HepG2 (cell line): Measurements from ENCODE around the gene MED13L. TPM values are rescaled to one million over a fixed set of nuclear protein-coding genes. Genes with fewer than 3 reads are reported as not detected.

ENCODE experiments used
- ATAC-seq: fragments of 200-7000 bp; cut with Tn5 transposase; 3 replicates; pipeline ENCODE4 v1.9.1; 2020; ENCODE audit warnings: mild to moderate bottlenecking, moderate library complexity
- BruUV-seq: library from RNA; stranded (reverse); fragments of 400-500 nt; replicated peaks from 2 replicates; lab custom pipeline; 2021; lab: Mats Ljungman, UMichigan
- CTCF ChIA-PET: fragments of 300-600 bp; formaldehyde crosslinking; extraction: SDS; loops from one replicate; lab custom pipeline; 2021; ENCODE audit warnings: low total read pairs, inconsistent platforms, low intra/inter-chr PET ratio; lab: Yijun Ruan, JAX
- POLR2A ChIA-PET: fragments of 350-600 bp; sonication (Branson Sonifier 250); formaldehyde crosslinking; loops from one replicate; lab custom pipeline; 2020; ENCODE audit warnings: antibody characterized with exemption, inconsistent platforms; lab: Yijun Ruan, JAX
- DNase-seq: peaks from one replicate; pipeline ENCODE4 v3.0.0-alpha.2; 2015; ENCODE audit warnings: low spot score
- FAIRE-seq: peaks from 3 replicates; lab custom pipeline; 2011; peaks lifted over from hg19 to GRCh38; lab: Jason Lieb, UNC
- H2AFZ ChIP-seq: one replicate; pipeline ENCODE4 v1.6.1; 2011; ENCODE audit warnings: low read length, inconsistent platforms
- H3K27ac ChIP-seq: fragments of 300-600 bp; 3 replicates; pipeline ENCODE4 v1.8.0; 2011; ENCODE audit warnings: mixed run types, mild to moderate bottlenecking, mixed read lengths, low read length, inconsistent platforms; ENCODE audit not compliant: insufficient read depth; ENCODE audit errors: extremely low read length
- H3K27me3 ChIP-seq, 2 experiments: fragments of 200-600 bp in 1 of 2; 2 replicates in 1 of 2; 3 replicates in 1 of 2; pipeline versions ENCODE4 v1.6.0 to v1.8.0; 2011; ENCODE audit warnings: low read length in 2 of 2, mild to moderate bottlenecking in 2 of 2, moderate library complexity in 2 of 2, inconsistent platforms in 1 of 2; ENCODE audit not compliant: insufficient read depth in 2 of 2, control insufficient read depth in 1 of 2
- H3K36me3 ChIP-seq, 2 experiments: fragments of 200-600 bp in 1 of 2; replicated peaks in 1 of 2; 2 replicates in 1 of 2; 3 replicates in 1 of 2; pipeline versions ENCODE4 v1.5.1 to v1.8.0; 2011; ENCODE audit warnings: low read length in 2 of 2, inconsistent platforms in 1 of 2; ENCODE audit not compliant: insufficient read depth in 2 of 2, control insufficient read depth in 1 of 2
- H3K4me1 ChIP-seq: 2 replicates; pipeline ENCODE4 v1.5.1; 2012; ENCODE audit warnings: low read length, inconsistent platforms; ENCODE audit not compliant: insufficient read depth
- H3K4me2 ChIP-seq: 2 replicates; pipeline ENCODE4 v1.6.0; 2011; ENCODE audit warnings: low read depth, low read length, inconsistent platforms
- H3K4me3 ChIP-seq, 3 experiments: fragments of 200-600 bp in 1 of 3; sonication (generic), shearing (Covaris generic) in 1 of 3; replicated peaks in 1 of 3; 2 replicates each; pipeline ENCODE4 v1.5.1; 2011 to 2016; ENCODE audit warnings: low read length in 3 of 3, inconsistent platforms in 2 of 3, low read depth in 2 of 3, mild to moderate bottlenecking in 2 of 3, control low read depth in 1 of 3, mixed read lengths in 1 of 3; ENCODE audit not compliant: insufficient read depth in 1 of 3
- H3K79me2 ChIP-seq: one replicate; pipeline ENCODE4 v1.6.1; 2011; ENCODE audit warnings: low read length, inconsistent platforms; ENCODE audit not compliant: insufficient read depth
- H3K9ac ChIP-seq: 2 replicates; pipeline ENCODE4 v1.6.0; 2011; ENCODE audit warnings: mild to moderate bottlenecking, low read depth, low read length, inconsistent platforms; ENCODE audit not compliant: insufficient read depth
- H3K9me3 ChIP-seq: 2 replicates; pipeline ENCODE4 v1.5.1; 2012; ENCODE audit warnings: mild to moderate bottlenecking, low read length
- H4K20me1 ChIP-seq: 2 replicates; pipeline ENCODE4 v1.6.0; 2011; ENCODE audit warnings: inconsistent platforms, mild to moderate bottlenecking, low read length, moderate library complexity; ENCODE audit not compliant: insufficient read depth
- HES4 ChIP-seq: sonication (generic); formaldehyde crosslinking; IDR thresholded peaks from 2 replicates; pipeline ENCODE4 v1.9.0; 2021; ENCODE audit warnings: mild to moderate bottlenecking, missing genetic modification reagents, borderline replicate concordance
- HOXA9 ChIP-seq: sonication (generic); formaldehyde crosslinking; IDR thresholded peaks from 2 replicates; pipeline ENCODE4 v1.8.1; 2022; ENCODE audit warnings: missing genetic modification reagents, mild to moderate bottlenecking, moderate library complexity, borderline replicate concordance
- MIER2 ChIP-seq: IDR thresholded peaks from 2 replicates; pipeline ENCODE4 v1.6.1; 2016; ENCODE audit warnings: missing biosample characterization, missing genetic modification reagents
- PBX3 ChIP-seq: sonication (generic); formaldehyde crosslinking; IDR thresholded peaks from 2 replicates; pipeline ENCODE4 v1.8.1; 2023; ENCODE audit warnings: missing genetic modification reagents, inconsistent platforms, borderline replicate concordance
- PLSCR1 ChIP-seq: sonication (generic); formaldehyde crosslinking; IDR thresholded peaks from 2 replicates; pipeline ENCODE4 v1.5.0; 2020; ENCODE audit warnings: missing genetic modification reagents, mild to moderate bottlenecking, borderline replicate concordance
- SAFB2 ChIP-seq: sonication (generic); formaldehyde crosslinking; IDR thresholded peaks from 2 replicates; pipeline ENCODE4 v1.5.1; 2020; ENCODE audit warnings: missing genetic modification reagents, low read depth, mild to moderate bottlenecking, borderline replicate concordance
- SPEN ChIP-seq: sonication (generic); formaldehyde crosslinking; IDR thresholded peaks from 2 replicates; pipeline ENCODE4 v1.5.1; 2020; ENCODE audit warnings: low read depth, mild to moderate bottlenecking, missing genetic modification reagents
- TOE1 ChIP-seq: sonication (generic); formaldehyde crosslinking; IDR thresholded peaks from 2 replicates; pipeline ENCODE4 v1.4.0; 2020; ENCODE audit warnings: mild to moderate bottlenecking, missing genetic modification reagents
- ZFP36 ChIP-seq: fragments of 150-350 bp; IDR thresholded peaks from 2 replicates; pipeline ENCODE4 v1.6.1; 2018; ENCODE audit warnings: borderline replicate concordance, low read length, low read depth; ENCODE audit not compliant: partially characterized antibody
- ZMYM2 ChIP-seq: sonication (generic); formaldehyde crosslinking; IDR thresholded peaks from 2 replicates; pipeline ENCODE4 v1.8.0; 2022; ENCODE audit warnings: mild to moderate bottlenecking, missing genetic modification reagents
- ZNF614 ChIP-seq: IDR thresholded peaks from 2 replicates; pipeline ENCODE4 v1.6.1; 2018; ENCODE audit warnings: missing biosample characterization, missing genetic modification reagents, inconsistent platforms, borderline replicate concordance
- ZNF674 ChIP-seq: sonication (generic); formaldehyde crosslinking; IDR thresholded peaks from 2 replicates; pipeline ENCODE4 v1.5.0; 2020; ENCODE audit warnings: low read depth, mild to moderate bottlenecking, missing genetic modification reagents
- ZNF703 ChIP-seq: sonication (generic); formaldehyde crosslinking; IDR thresholded peaks from 2 replicates; pipeline ENCODE4 v1.5.1; 2020; ENCODE audit warnings: missing genetic modification reagents, mild to moderate bottlenecking, moderate library complexity, borderline replicate concordance
- ZNF777 ChIP-seq: sonication (generic); formaldehyde crosslinking; IDR thresholded peaks from 2 replicates; pipeline ENCODE4 v1.4.0; 2020; ENCODE audit warnings: missing genetic modification reagents
- ZNF850 ChIP-seq: sonication (generic); formaldehyde crosslinking; conservative IDR thresholded peaks from 2 replicates; pipeline ENCODE4 v1.9.0; 2021; ENCODE audit warnings: mild to moderate bottlenecking, missing genetic modification reagents
- ZSCAN20 ChIP-seq: sonication (generic); formaldehyde crosslinking; IDR thresholded peaks from 2 replicates; pipeline ENCODE4 v1.4.0; 2020; ENCODE audit warnings: missing genetic modification reagents, mild to moderate bottlenecking, borderline replicate concordance
- WGBS: methylation state at CpG from one replicate; pipeline ENCODE4 v1.1.6; 2017; ENCODE audit warnings: low lambda C conversion rate; 5-methylcytosine and 5-hydroxymethylcytosine counted together
- in situ Hi-C: cut with HindIII; loops from 2 replicates; pipeline ENCODE4 v1.10.0; 2017; ENCODE audit warnings: low pct_unique_long_range_greater_than_20kb; ENCODE audit not compliant: extremely low pct_ligation_motif_present
- intact Hi-C: fragments of 100-400 bp; cut with micrococcal nuclease; formaldehyde crosslinking; loops from one replicate; pipeline ENCODE4 v1.10.0; 2022; ENCODE audit not compliant: unreplicated experiment
- polyA plus RNA-seq, 8 experiments: library from polyadenylated mRNA; depleted of rRNA in 3 of 8; stranded (reverse) in 7 of 8; unstranded in 1 of 8; fragments of >200 nt; fragmentation: Illumina TruSeq in 4 of 8; extraction: Trizol in 4 of 8; gene quantifications; 2 replicates each; pipeline versions ENCODE4 v1.2.1 to v1.2.3, GENCODE V29; 2011 to 2016; ENCODE audit warnings: low read depth in 4 of 8, missing spikeins in 1 of 8, mixed read lengths in 1 of 8; ENCODE audit not compliant: insufficient read depth in 1 of 8
- total RNA-seq, 5 experiments: library from RNA; depleted of rRNA; stranded (reverse); fragments of >200 nt; fragmentation: Illumina TruSeq; extraction: Trizol; gene quantifications; 2 replicates each; pipeline ENCODE4 v1.2.3, GENCODE V29; 2016; ENCODE audit warnings: low read depth in 1 of 5

MED13L gene
- total and polyA plus RNA-seq, 2 of the 13 experiments (the other 11 are each of a cell fraction or from before 2014, with no cell fraction given) = 24.8 to 38.9 TPM

- FAIRE-seq = no peak
- in situ Hi-C loops = no loop called here
- Histone ChIP-seq H3K4me1 (peaks cover 33% of the 10 kb centered on the region), H4K20me1 (peaks cover 7% of the 10 kb centered on the region; the same call in 1 of the 2 replicates)
- ATAC-seq = no peak
- intact Hi-C loops = no loop called here
- POLR2A ChIA-PET = no interaction called here
- no peak for TF ChIP-seq SPEN (CRISPR knock-in tag)
- no peak for TF ChIP-seq ZNF850
- TF ChIP-seq, all 625 proteins: peak for 0
- Histone ChIP-seq H3K79me2 (peaks cover 33% of the 10 kb centered on the region), H3K9ac (no peak overlapping the region), H3K36me3 (no peaks in the 10 kb centered on the region), H3K27me3 (no peaks in the 10 kb centered on the region), H2AFZ (no peak overlapping the region), H3K27ac (no peak overlapping the region), H3K4me3 (no peak overlapping the region), H3K4me2 (no peak overlapping the region), H3K9me3 (no peaks in the 10 kb centered on the region)
- CTCF ChIA-PET = no interaction called here
- WGBS = 93% methylated on average over 4 of the region's 4 CpGs
- DNase-seq = no peak
- BruUV-seq = no TSS peak
Observed at GRCh38 chr12:116141110-116141832, 136.2 kb downstream of the MED13L start.

- 94% methylated on average over 4 of the region's 4 CpGs for WGBS
- Histone ChIP-seq H3K27ac (no peak overlapping the region), H2AFZ (no peak overlapping the region), H3K4me1 (peaks cover 40% of the 10 kb centered on the region), H3K36me3 (no peaks in the 10 kb centered on the region), H3K9me3 (no peaks in the 10 kb centered on the region), H3K4me2 (no peak overlapping the region), H3K27me3 (no peaks in the 10 kb centered on the region), H4K20me1 (peaks cover 7% of the 10 kb centered on the region; the same call in 1 of the 2 replicates), H3K79me2 (peaks cover 34% of the 10 kb centered on the region), H3K9ac (no peak overlapping the region), H3K4me3 (no peak overlapping the region)
- ChIA-PET POLR2A (no interaction called here), CTCF (no interaction called here)
- in situ Hi-C loops (no loop called here), intact Hi-C loops (no loop called here)
- BruUV-seq = no TSS peak
- DNase-seq (no peak), ATAC-seq (no peak), FAIRE-seq (no peak)
- TF ChIP-seq HOXA9 (no peak), TOE1 (no peak), PLSCR1 (no peak), ZFP36 (no peak), HES4 (no peak), PBX3 (CRISPR knock-in tag) (no peak), ZNF703 (CRISPR knock-in tag) (no peak), ZNF614 (CRISPR knock-in tag) (no peak), ZNF674 (no peak), SAFB2 (no peak), ZSCAN20 (CRISPR knock-in tag) (no peak), ZMYM2 (CRISPR knock-in tag) (no peak), ZNF777 (CRISPR knock-in tag) (no peak), MIER2 (no peak)
Observed at GRCh38 chr12:116140529-116140928, 137.0 kb downstream of the MED13L start.
